HG02885 (cell line): Measurements from ENCODE around the gene UQCRQ.

Experiments used
- ATAC-seq: cut with Tn5 transposase; IDR thresholded peaks from one replicate; pipeline ENCODE4 v1.9.1; 2021; ENCODE audit warnings: mild to moderate bottlenecking; ENCODE audit not compliant: unreplicated experiment, poor library complexity

UQCRQ gene

GRCh38 chr5:132898094-132898493 lies 31.7 kb downstream of the UQCRQ start:
- ATAC-seq = no peak

DNA sequence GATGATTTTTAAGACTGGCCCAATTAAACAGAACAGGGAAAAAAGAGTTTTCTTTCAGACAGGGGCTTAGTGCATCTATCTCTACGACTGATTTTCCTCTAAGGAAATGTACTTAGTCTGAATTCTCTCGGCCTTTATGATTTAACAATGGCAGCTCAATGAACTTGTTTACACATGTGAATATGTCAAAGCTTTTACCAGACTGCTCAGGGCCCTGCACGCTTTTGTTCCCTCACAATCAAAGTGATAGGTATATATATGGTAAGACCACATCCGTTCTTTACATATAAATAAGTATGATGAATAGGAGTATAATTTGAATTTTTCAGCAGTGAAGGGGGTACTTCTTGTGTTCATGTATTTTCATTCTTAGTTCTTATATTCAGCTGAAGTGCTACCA lies 34.6 kb downstream of the UQCRQ start:
- ATAC-seq = no peak

- no peak for ATAC-seq
Observed at GRCh38 chr5:132901730-132902129, 35.3 kb downstream of the UQCRQ start.

GRCh38 chr5:132905938-132906337 lies 39.5 kb downstream of the UQCRQ start:
- no peak for ATAC-seq

DNA sequence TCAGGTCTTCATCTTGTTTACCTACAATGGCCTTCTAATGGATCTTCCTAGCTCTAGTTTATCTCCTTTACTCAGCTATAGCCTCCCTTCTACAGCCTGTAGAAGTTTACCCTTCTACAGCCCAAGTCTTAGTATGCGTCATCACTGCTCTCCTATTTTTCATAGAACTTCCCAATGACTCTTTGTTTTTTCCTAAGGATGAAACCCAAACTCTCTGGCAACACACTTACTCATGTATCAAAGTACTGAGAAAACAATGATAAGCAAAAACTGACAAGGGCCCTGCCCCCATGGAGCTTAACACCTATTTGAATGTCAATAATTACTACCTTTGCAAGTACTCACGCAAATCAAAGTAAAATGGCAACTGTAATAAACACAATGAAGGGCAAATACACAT lies 40.7 kb downstream of the UQCRQ start:
- ATAC-seq = no peak

- ATAC-seq = no peak
Observed at GRCh38 chr5:132909702-132910101, 43.3 kb downstream of the UQCRQ start.

- no peak for ATAC-seq
Observed at GRCh38 chr5:132915681-132916080, 49.2 kb downstream of the UQCRQ start.

GRCh38 chr5:132916086-132916485 lies 49.6 kb downstream of the UQCRQ start:
- no peak for ATAC-seq
